Endothelial cell of umbilical vein (primary cell): ENCODE measurements around the gene PDYN. TPM values are rescaled to one million over a fixed set of nuclear protein-coding genes. Genes with fewer than 3 reads are reported as not detected.

Source experiments
- BruUV-seq: library from RNA; stranded (reverse); fragments of 400-500 nt; replicated peaks from 2 replicates; lab custom pipeline; 2021; lab: Mats Ljungman, UMichigan
- CTCF ChIA-PET: fragments of 300-600, 350-600 bp; sonication (Branson Sonifier 250); formaldehyde crosslinking; loops from one replicate; lab custom pipeline; 2021; ENCODE audit warnings: antibody characterized with exemption, inconsistent platforms; lab: Charles Lee
- POLR2A ChIA-PET: fragments of 300-600, 350-600 bp; sonication (Branson Sonifier 250); formaldehyde crosslinking; loops from one replicate; lab custom pipeline; 2021; ENCODE audit warnings: antibody characterized with exemption, inconsistent platforms; lab: Charles Lee
- DNase-seq: peaks from one replicate; pipeline ENCODE4 v3.0.0-alpha.2; 2011; ENCODE audit warnings: low read depth, low spot score
- FAIRE-seq: peaks from 2 replicates; lab custom pipeline; 2011; peaks lifted over from hg19 to GRCh38; lab: Jason Lieb, UNC
- H2AFZ ChIP-seq: 2 replicates; pipeline ENCODE4 v1.6.0; 2012; ENCODE audit warnings: low read depth, low read length, control low read depth, inconsistent platforms
- H3K27ac ChIP-seq: 2 replicates; pipeline ENCODE4 v1.5.1; 2011; ENCODE audit warnings: low read depth, mild to moderate bottlenecking, control low read depth, low read length, moderate library complexity; ENCODE audit not compliant: insufficient read depth
- H3K27me3 ChIP-seq, 2 experiments: 2 replicates each; pipeline versions ENCODE4 v1.6.0 to v1.6.1; 2011; ENCODE audit warnings: low read length in 2 of 2, mixed read lengths in 1 of 2; ENCODE audit not compliant: control insufficient read depth in 2 of 2, insufficient read depth in 2 of 2
- H3K36me3 ChIP-seq, 2 experiments: 2 replicates in 1 of 2; 3 replicates in 1 of 2; pipeline ENCODE4 v1.5.1; 2011; ENCODE audit warnings: low read length in 2 of 2, mild to moderate bottlenecking in 1 of 2, moderate library complexity in 1 of 2; ENCODE audit not compliant: control insufficient read depth in 2 of 2, insufficient read depth in 2 of 2; ENCODE audit errors: extremely low read depth in 1 of 2
- H3K4me1 ChIP-seq: 3 replicates; pipeline ENCODE4 v1.5.1; 2011; ENCODE audit warnings: mild to moderate bottlenecking, low read length; ENCODE audit not compliant: control insufficient read depth, insufficient read depth; ENCODE audit errors: extremely low read depth
- H3K4me2 ChIP-seq: 2 replicates; pipeline ENCODE4 v1.6.1; 2011; ENCODE audit warnings: low read length, control low read depth, mixed read lengths; ENCODE audit not compliant: insufficient read depth
- H3K4me3 ChIP-seq, 3 experiments: fragments of 200-600 bp in 1 of 3; sonication (generic), shearing (Covaris generic) in 1 of 3; replicated peaks in 1 of 3; 2 replicates each; pipeline ENCODE4 v1.5.1; 2011 to 2016; ENCODE audit warnings: control low read depth in 3 of 3, low read length in 3 of 3, mild to moderate bottlenecking in 2 of 3, inconsistent platforms in 1 of 3, low read depth in 1 of 3, moderate library complexity in 1 of 3; ENCODE audit not compliant: insufficient read depth in 1 of 3
- H3K79me2 ChIP-seq: 2 replicates; pipeline ENCODE4 v1.6.0; 2012; ENCODE audit warnings: low read length, inconsistent platforms; ENCODE audit not compliant: control insufficient read depth, insufficient read depth
- H3K9ac ChIP-seq: replicated peaks from 2 replicates; pipeline ENCODE3; 2011; ENCODE audit warnings: low read length, control low read depth; ENCODE audit not compliant: insufficient read depth; ENCODE audit errors: extremely low read depth
- H3K9me1 ChIP-seq: replicated peaks from 3 replicates; pipeline ENCODE4 v1.6.0; 2011; ENCODE audit warnings: mild to moderate bottlenecking, low read length; ENCODE audit not compliant: control insufficient read depth, insufficient read depth; ENCODE audit errors: extremely low read depth
- H3K9me3 ChIP-seq: replicated peaks from 2 replicates; pipeline ENCODE4 v1.5.1; 2012; ENCODE audit warnings: low read length, inconsistent platforms; ENCODE audit not compliant: control insufficient read depth, insufficient read depth
- H4K20me1 ChIP-seq: replicated peaks from 2 replicates; pipeline ENCODE3; 2011; ENCODE audit warnings: mild to moderate bottlenecking, low read length; ENCODE audit not compliant: control insufficient read depth, insufficient read depth; ENCODE audit errors: extremely low read depth
- CTCF ChIP-seq, 2 donors: IDR thresholded peaks; 1 replicate in 1 of 2; 2 replicates in 1 of 2; pipeline ENCODE4 v1.5.1; 2011; ENCODE audit warnings: low read length in 2 of 2, mild to moderate bottlenecking in 2 of 2, moderate library complexity in 2 of 2, control low read depth in 1 of 2, inconsistent platforms in 1 of 2, low read depth in 1 of 2; ENCODE audit not compliant: insufficient read depth in 1 of 2; ENCODE audit errors: extremely low read depth in 1 of 2
- EZH2 ChIP-seq: IDR thresholded peaks from 2 replicates; pipeline ENCODE4 v1.6.1; 2012; ENCODE audit warnings: borderline replicate concordance, low read depth, mild to moderate bottlenecking, moderate library complexity, low read length, inconsistent platforms; ENCODE audit not compliant: severe bottlenecking
- FOS ChIP-seq: IDR thresholded peaks from 2 replicates; pipeline ENCODE4 v1.6.1; 2011; ENCODE audit warnings: mild to moderate bottlenecking, low read length, moderate library complexity, borderline replicate concordance; ENCODE audit not compliant: insufficient read depth
- GATA2 ChIP-seq: IDR thresholded peaks from 2 replicates; pipeline ENCODE4 v1.7.0; 2011; ENCODE audit warnings: low read depth, mild to moderate bottlenecking, moderate library complexity, mixed read lengths, low read length; ENCODE audit not compliant: insufficient read length, insufficient read depth
- JUN ChIP-seq: IDR thresholded peaks from 2 replicates; pipeline ENCODE4 v1.6.1; 2011; ENCODE audit warnings: borderline replicate concordance, low read depth; ENCODE audit not compliant: insufficient read length, insufficient read depth
- MAX ChIP-seq: IDR thresholded peaks from 2 replicates; pipeline ENCODE4 v1.6.1; 2011; ENCODE audit not compliant: insufficient read depth, insufficient read length
- MYC ChIP-seq: IDR thresholded peaks from one replicate; pipeline ENCODE4 v1.6.1; 2011; ENCODE audit warnings: mild to moderate bottlenecking, low read depth, low read length
- POLR2A ChIP-seq: IDR thresholded peaks from 2 replicates; pipeline ENCODE4 v1.6.1; 2012; ENCODE audit warnings: low read depth, mild to moderate bottlenecking, control low read depth, low read length
- POLR2AphosphoS5 ChIP-seq: IDR thresholded peaks from 2 replicates; pipeline ENCODE4 v1.6.1; 2012; ENCODE audit warnings: low read depth, mild to moderate bottlenecking, control low read depth, low read length, moderate library complexity; ENCODE audit not compliant: insufficient read depth
- dilution Hi-C: fragments of 300-500 bp; cut with MboI; formaldehyde crosslinking; loops from one replicate; pipeline ENCODE4 v1.15.0; 2019; ENCODE audit warnings: low sequenced_read_pairs; ENCODE audit not compliant: extremely low pct_ligation_motif_present
- intact Hi-C: fragments of 100-400 bp; cut with micrococcal nuclease; formaldehyde crosslinking; loops from one replicate; pipeline ENCODE4 v1.10.0; 2022
- polyA plus RNA-seq, 4 experiments: library from polyadenylated mRNA; depleted of rRNA in 3 of 4; stranded (reverse) in 3 of 4; unstranded in 1 of 4; fragments of >200 nt; gene quantifications; 2 replicates each; pipeline versions ENCODE4 v1.2.1 to v1.2.3, GENCODE V29; 2011 to 2012; ENCODE audit warnings: missing spikeins in 1 of 4
- total RNA-seq: library from RNA; stranded (reverse); gene quantifications from 2 replicates; pipeline ENCODE4 v1.2.3, GENCODE V29; 2021

The PDYN gene
- total and polyA plus RNA-seq, 2 donors (not counting 3 experiments of a cell fraction or from before 2014, with no cell fraction given) = not detected

- Histone ChIP-seq H3K4me2 (no peak overlapping the region), H3K4me3 (no peak overlapping the region), H3K4me1 (no peaks in the 10 kb centered on the region), H4K20me1 (no peaks in the 10 kb centered on the region), H3K9me1 (no peaks in the 10 kb centered on the region), H2AFZ (no peak overlapping the region), H3K27me3 (peaks cover 4 to 13% of the 10 kb centered on the region in 2 experiments), H3K9me3 (no peaks in the 10 kb centered on the region), H3K27ac (no peak overlapping the region), H3K36me3 (peaks cover 0 to 3% of the 10 kb centered on the region in 2 experiments), H3K79me2 (no peaks in the 10 kb centered on the region), H3K9ac (no peak overlapping the region)
- dilution Hi-C loops = no loop called here
- CTCF ChIA-PET = no interaction called here
- intact Hi-C loops = no loop called here
- FAIRE-seq (no peak), DNase-seq (no peak)
- POLR2A ChIA-PET = no interaction called here
- no peak for TF ChIP-seq POLR2AphosphoS5
- TF ChIP-seq MYC = no peak
- TF ChIP-seq GATA2 = no peak
- no peak for TF ChIP-seq FOS
- TF ChIP-seq MAX = no peak
- no peak for TF ChIP-seq JUN
- no peak for TF ChIP-seq EZH2
- no peak for TF ChIP-seq CTCF (IDR thresholded peaks at IDR 0.05; ENCODE audit: extremely low read depth in 1 of 2, insufficient read depth in 1 of 2, low read depth in 1 of 2, low read length in 2 of 2)
- TF ChIP-seq POLR2A = no peak
- no TSS peak for BruUV-seq
Observed at GRCh38 chr20:1940581-1940980, 53.3 kb downstream of the PDYN start.
